Astrocyte (in vitro differentiated cells and primary cell): Measurements from ENCODE around the gene OR10A4. TPM values are rescaled to one million over a fixed set of nuclear protein-coding genes. Genes with fewer than 3 reads are reported as not detected.
"Not testable (repeated sequence)": the region's sequence is repeated elsewhere in the genome, so short reads cannot be mapped to it uniquely, and the experiment has no call there.

Experiments
- DNase-seq: peaks from one replicate; pipeline ENCODE4 v3.0.0-alpha.2; 2010; ENCODE audit warnings: low read depth
- FAIRE-seq: peaks from 2 replicates; lab custom pipeline; 2011; peaks lifted over from hg19 to GRCh38; lab: Jason Lieb, UNC
- H2AFZ ChIP-seq: 2 replicates; pipeline ENCODE4 v1.6.0; 2012; ENCODE audit warnings: low read depth, low read length, inconsistent platforms
- H3K27ac ChIP-seq: 2 replicates; pipeline ENCODE4 v1.5.1; 2011; ENCODE audit warnings: low read depth, low read length, inconsistent platforms
- H3K27me3 ChIP-seq: 2 replicates; pipeline ENCODE4 v1.6.0; 2011; ENCODE audit warnings: low read length, inconsistent platforms; ENCODE audit not compliant: insufficient read depth
- H3K36me3 ChIP-seq: 2 replicates; pipeline ENCODE4 v1.5.1; 2011; ENCODE audit warnings: low read length, inconsistent platforms; ENCODE audit not compliant: insufficient read depth
- H3K4me1 ChIP-seq: 2 replicates; pipeline ENCODE4 v1.5.1; 2011; ENCODE audit warnings: low read length, inconsistent platforms; ENCODE audit not compliant: insufficient read depth
- H3K4me2 ChIP-seq: 2 replicates; pipeline ENCODE4 v1.6.0; 2012; ENCODE audit warnings: low read length, inconsistent platforms
- H3K4me3 ChIP-seq: 2 replicates; pipeline ENCODE4 v1.5.1; 2011; ENCODE audit warnings: low read depth, mild to moderate bottlenecking, low read length, inconsistent platforms; ENCODE audit not compliant: insufficient read depth
- H3K79me2 ChIP-seq: 2 replicates; pipeline ENCODE4 v1.6.0; 2012; ENCODE audit warnings: mild to moderate bottlenecking, low read length, inconsistent platforms; ENCODE audit not compliant: insufficient read depth
- H3K9ac ChIP-seq: 2 replicates; pipeline ENCODE4 v1.6.0; 2012; ENCODE audit warnings: mild to moderate bottlenecking, low read length, inconsistent platforms
- H3K9me3 ChIP-seq: 2 replicates; pipeline ENCODE4 v1.5.1; 2012; ENCODE audit warnings: low read depth, mild to moderate bottlenecking, low read length, inconsistent platforms; ENCODE audit not compliant: insufficient read depth
- H4K20me1 ChIP-seq: 2 replicates; pipeline ENCODE4 v1.6.0; 2012; ENCODE audit warnings: low read length, inconsistent platforms; ENCODE audit not compliant: insufficient read depth
- H3K27ac Mint-ChIP-seq: one replicate; pipeline ENCODE4 v1.8.0; 2021; ENCODE audit warnings: mild to moderate bottlenecking, mixed read lengths; ENCODE audit not compliant: unreplicated experiment
- H3K27me3 Mint-ChIP-seq: one replicate; pipeline ENCODE4 v1.8.0; 2021; ENCODE audit warnings: low read depth, mixed read lengths; ENCODE audit not compliant: unreplicated experiment
- H3K36me3 Mint-ChIP-seq: one replicate; pipeline ENCODE4 v1.8.0; 2021; ENCODE audit warnings: low read depth, mixed read lengths; ENCODE audit not compliant: unreplicated experiment
- H3K4me1 Mint-ChIP-seq: one replicate; pipeline ENCODE4 v1.8.0; 2021; ENCODE audit warnings: low read depth, mixed read lengths; ENCODE audit not compliant: unreplicated experiment
- H3K4me3 Mint-ChIP-seq: one replicate; pipeline ENCODE4 v1.8.0; 2021; ENCODE audit warnings: mild to moderate bottlenecking, moderate library complexity, mixed read lengths; ENCODE audit not compliant: unreplicated experiment
- H3K9me3 Mint-ChIP-seq: one replicate; pipeline ENCODE4 v1.8.0; 2021; ENCODE audit warnings: mild to moderate bottlenecking, mixed read lengths; ENCODE audit not compliant: unreplicated experiment
- CTCF ChIP-seq: IDR thresholded peaks from 2 replicates; pipeline ENCODE4 v1.5.1; 2011; ENCODE audit warnings: low read depth, mild to moderate bottlenecking, inconsistent platforms, low read length, moderate library complexity; ENCODE audit not compliant: insufficient read depth
- EZH2 ChIP-seq: IDR thresholded peaks from 2 replicates; pipeline ENCODE4 v1.6.1; 2012; ENCODE audit warnings: mild to moderate bottlenecking, low read length, inconsistent platforms; ENCODE audit not compliant: insufficient read depth
- total RNA-seq: library from RNA; stranded (reverse); gene quantifications from 2 replicates; pipeline ENCODE4 v1.2.1, GENCODE V29; 2021

Gene OR10A4
- total RNA-seq, 1 donor from 2014 or later = not detected

GRCh38 chr11:6900327-6900999 lies 24.0 kb downstream of the OR10A4 start:
- TF ChIP-seq CTCF (no peak), EZH2 (no peak)
- Histone ChIP-seq H2AFZ (no peak overlapping the region), H3K27ac (no peak overlapping the region), H3K36me3 (no peaks in the 10 kb centered on the region), H3K79me2 (no peaks in the 10 kb centered on the region), H3K4me2 (no peak overlapping the region), H3K9ac (no peak overlapping the region), H4K20me1 (no peaks in the 10 kb centered on the region), H3K27me3 (no peaks in the 10 kb centered on the region), H3K4me1 (no peaks in the 10 kb centered on the region), H3K9me3 (no peaks in the 10 kb centered on the region), H3K4me3 (no peak overlapping the region)
- no peaks in the 10 kb centered on the region for H3K4me1 Mint-ChIP-seq
- no peak for FAIRE-seq
- no peak for DNase-seq
- H3K9me3 Mint-ChIP-seq = peaks cover 3% of the 10 kb centered on the region
- H3K27ac Mint-ChIP-seq = no peak overlapping the region
- no peak overlapping the region for H3K4me3 Mint-ChIP-seq
- no peaks in the 10 kb centered on the region for H3K36me3 Mint-ChIP-seq
- peaks cover 2% of the 10 kb centered on the region for H3K27me3 Mint-ChIP-seq

GRCh38 chr11:6904804-6905203 lies 28.4 kb downstream of the OR10A4 start:
- H3K27me3 Mint-ChIP-seq, H4K20me1 ChIP-seq, H3K27me3 ChIP-seq, H3K79me2 ChIP-seq, H3K4me1 Mint-ChIP-seq, H3K4me1 ChIP-seq, FAIRE-seq, H3K9me3 Mint-ChIP-seq, H3K9me3 ChIP-seq, H3K36me3 ChIP-seq, H3K9ac ChIP-seq, H3K27ac ChIP-seq, H3K4me2 ChIP-seq, H3K36me3 Mint-ChIP-seq, H3K27ac Mint-ChIP-seq, H3K4me3 Mint-ChIP-seq, DNase-seq, H3K4me3 ChIP-seq, H2AFZ ChIP-seq: not testable (repeated sequence)

GRCh38 chr11:6911378-6911777 lies 35.0 kb downstream of the OR10A4 start:
- Histone ChIP-seq H3K27me3 (no peaks in the 10 kb centered on the region), H3K36me3 (no peaks in the 10 kb centered on the region), H2AFZ (no peak overlapping the region), H3K9ac (no peak overlapping the region), H3K4me3 (no peak overlapping the region), H3K27ac (no peak overlapping the region), H3K4me2 (no peak overlapping the region), H4K20me1 (no peaks in the 10 kb centered on the region), H3K9me3 (no peaks in the 10 kb centered on the region), H3K4me1 (no peaks in the 10 kb centered on the region), H3K79me2 (no peaks in the 10 kb centered on the region)
- no peaks in the 10 kb centered on the region for H3K36me3 Mint-ChIP-seq
- TF ChIP-seq CTCF = no peak
- no peak for TF ChIP-seq EZH2
- H3K27ac Mint-ChIP-seq = no peak overlapping the region
- no peaks in the 10 kb centered on the region for H3K27me3 Mint-ChIP-seq
- H3K4me3 Mint-ChIP-seq = no peak overlapping the region
- no peak for FAIRE-seq
- H3K9me3 Mint-ChIP-seq = no peaks in the 10 kb centered on the region
- H3K4me1 Mint-ChIP-seq = no peaks in the 10 kb centered on the region
- DNase-seq = no peak
